MM.1S (cell line): ENCODE measurements around the gene TRMT44.

Experiments used
- DNase-seq: peaks from one replicate; pipeline ENCODE4 v3.0.0-alpha.2; 2015
- H2AFZ ChIP-seq: fragments of 300-600 bp; sonication (generic); 2 replicates; pipeline ENCODE4 v1.6.0; 2016; ENCODE audit warnings: antibody characterized with exemption, low read length
- H3F3A ChIP-seq: fragments of 300-600 bp; sonication (generic); 2 replicates; pipeline ENCODE4 v1.6.1; 2016; ENCODE audit warnings: mild to moderate bottlenecking, antibody characterized with exemption, low read length, moderate library complexity, mixed read lengths; ENCODE audit not compliant: insufficient read depth
- H3K27ac ChIP-seq: fragments of 300-600 bp; sonication (generic); 2 replicates; pipeline ENCODE4 v1.5.1; 2016; ENCODE audit warnings: mild to moderate bottlenecking, low read length
- H3K27me3 ChIP-seq: fragments of 300-600 bp; sonication (generic); replicated peaks from 2 replicates; pipeline ENCODE4 v1.6.0; 2016; ENCODE audit warnings: low read length; ENCODE audit not compliant: insufficient read depth
- H3K36me3 ChIP-seq: fragments of 300-600 bp; sonication (generic); replicated peaks from 2 replicates; pipeline ENCODE4 v1.6.1; 2016; ENCODE audit warnings: mild to moderate bottlenecking, low read length, mixed read lengths; ENCODE audit not compliant: insufficient read depth
- H3K4me1 ChIP-seq: fragments of 300-600 bp; sonication (generic); 2 replicates; pipeline ENCODE4 v1.6.1; 2016; ENCODE audit warnings: low read length, mixed read lengths
- H3K4me2 ChIP-seq: fragments of 300-600 bp; sonication (generic); 2 replicates; pipeline ENCODE4 v1.6.0; 2016; ENCODE audit warnings: low read depth, low read length
- H3K4me3 ChIP-seq: fragments of 300-600 bp; sonication (generic); 2 replicates; pipeline ENCODE4 v1.5.1; 2016; ENCODE audit warnings: low read length, mixed read lengths
- H3K79me2 ChIP-seq: fragments of 300-600 bp; sonication (generic); 2 replicates; pipeline ENCODE4 v1.6.1; 2016; ENCODE audit warnings: mixed run types, low read length, mixed read lengths
- H3K9ac ChIP-seq: fragments of 300-600 bp; sonication (generic); 2 replicates; pipeline ENCODE4 v1.6.1; 2016; ENCODE audit warnings: low read length, mixed read lengths
- H3K9me2 ChIP-seq: fragments of 300-600 bp; sonication (generic); replicated peaks from 2 replicates; pipeline ENCODE4 v1.6.1; 2016; ENCODE audit warnings: mild to moderate bottlenecking, low read length, mixed read lengths; ENCODE audit not compliant: insufficient read depth
- H3K9me3 ChIP-seq: fragments of 300-600 bp; sonication (generic); replicated peaks from 2 replicates; pipeline ENCODE4 v1.6.1; 2016; ENCODE audit warnings: mild to moderate bottlenecking, low read length, mixed read lengths; ENCODE audit not compliant: insufficient read depth
- H4K20me1 ChIP-seq: fragments of 300-600 bp; sonication (generic); 2 replicates; pipeline ENCODE4 v1.6.1; 2016; ENCODE audit warnings: mild to moderate bottlenecking, low read length, moderate library complexity, mixed read lengths; ENCODE audit not compliant: insufficient read depth
- EZH2 ChIP-seq: fragments of 300-600 bp; sonication (generic); optimal IDR thresholded peaks from 2 replicates; pipeline ENCODE3; 2017; ENCODE audit warnings: low read depth, mild to moderate bottlenecking, antibody characterized with exemption, low read length, mixed read lengths
- EZH2phosphoT487 ChIP-seq: fragments of 300-600 bp; sonication (generic); IDR thresholded peaks from 2 replicates; pipeline ENCODE4 v1.6.1; 2018; ENCODE audit warnings: antibody characterized with exemption, low read length
- TF ChIP-seq, protein P1 (sequence below): fragments of 300-600 bp; sonication (generic); IDR thresholded peaks from 2 replicates; pipeline ENCODE4 v1.5.1; 2016; ENCODE audit warnings: antibody characterized with exemption, low read length, mixed read lengths

The TRMT44 gene

DNA sequence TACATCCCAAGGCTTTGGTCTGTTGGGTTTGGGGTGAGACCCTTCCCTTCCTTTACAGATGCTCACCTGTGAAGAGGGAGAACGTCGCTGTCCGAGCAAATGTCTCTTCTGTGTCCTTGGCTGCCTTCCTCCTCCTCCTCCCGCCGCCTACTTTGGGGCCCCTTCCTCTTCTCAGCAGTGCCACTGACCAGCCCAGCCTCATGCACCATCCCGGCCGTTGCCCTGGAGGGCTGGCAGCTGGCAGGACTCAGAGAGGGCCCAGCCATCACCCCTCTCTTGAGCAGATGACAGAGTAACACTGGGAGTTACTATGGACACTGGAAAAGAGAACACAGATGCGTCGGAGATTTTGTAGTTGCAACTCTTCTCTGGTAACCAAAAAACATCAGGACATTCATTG, 68.2 kb downstream of the TRMT44 start:
- no peak overlapping the region for H3K4me3 ChIP-seq
- H3K27me3 ChIP-seq = peaks cover 87% of the 10 kb centered on the region
- H3K9me3 ChIP-seq = no peaks in the 10 kb centered on the region
- no peaks in the 10 kb centered on the region for H3K9me2 ChIP-seq
- no peaks in the 10 kb centered on the region for H3K79me2 ChIP-seq
- no peak overlapping the region for H3K4me2 ChIP-seq
- TF ChIP-seq EZH2 (no peak), EZH2phosphoT487 (no peak)
- TF ChIP-seq, protein P1, sequence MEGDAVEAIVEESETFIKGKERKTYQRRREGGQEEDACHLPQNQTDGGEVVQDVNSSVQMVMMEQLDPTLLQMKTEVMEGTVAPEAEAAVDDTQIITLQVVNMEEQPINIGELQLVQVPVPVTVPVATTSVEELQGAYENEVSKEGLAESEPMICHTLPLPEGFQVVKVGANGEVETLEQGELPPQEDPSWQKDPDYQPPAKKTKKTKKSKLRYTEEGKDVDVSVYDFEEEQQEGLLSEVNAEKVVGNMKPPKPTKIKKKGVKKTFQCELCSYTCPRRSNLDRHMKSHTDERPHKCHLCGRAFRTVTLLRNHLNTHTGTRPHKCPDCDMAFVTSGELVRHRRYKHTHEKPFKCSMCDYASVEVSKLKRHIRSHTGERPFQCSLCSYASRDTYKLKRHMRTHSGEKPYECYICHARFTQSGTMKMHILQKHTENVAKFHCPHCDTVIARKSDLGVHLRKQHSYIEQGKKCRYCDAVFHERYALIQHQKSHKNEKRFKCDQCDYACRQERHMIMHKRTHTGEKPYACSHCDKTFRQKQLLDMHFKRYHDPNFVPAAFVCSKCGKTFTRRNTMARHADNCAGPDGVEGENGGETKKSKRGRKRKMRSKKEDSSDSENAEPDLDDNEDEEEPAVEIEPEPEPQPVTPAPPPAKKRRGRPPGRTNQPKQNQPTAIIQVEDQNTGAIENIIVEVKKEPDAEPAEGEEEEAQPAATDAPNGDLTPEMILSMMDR = no peak
- H3F3A ChIP-seq = no peaks in the 10 kb centered on the region
- no peaks in the 10 kb centered on the region for H3K36me3 ChIP-seq
- H3K9ac ChIP-seq = no peak overlapping the region
- H2AFZ ChIP-seq = no peak overlapping the region
- H3K27ac ChIP-seq = no peak overlapping the region
- no peaks in the 10 kb centered on the region for H3K4me1 ChIP-seq
- DNase-seq = no peak
- no peaks in the 10 kb centered on the region for H4K20me1 ChIP-seq

DNA sequence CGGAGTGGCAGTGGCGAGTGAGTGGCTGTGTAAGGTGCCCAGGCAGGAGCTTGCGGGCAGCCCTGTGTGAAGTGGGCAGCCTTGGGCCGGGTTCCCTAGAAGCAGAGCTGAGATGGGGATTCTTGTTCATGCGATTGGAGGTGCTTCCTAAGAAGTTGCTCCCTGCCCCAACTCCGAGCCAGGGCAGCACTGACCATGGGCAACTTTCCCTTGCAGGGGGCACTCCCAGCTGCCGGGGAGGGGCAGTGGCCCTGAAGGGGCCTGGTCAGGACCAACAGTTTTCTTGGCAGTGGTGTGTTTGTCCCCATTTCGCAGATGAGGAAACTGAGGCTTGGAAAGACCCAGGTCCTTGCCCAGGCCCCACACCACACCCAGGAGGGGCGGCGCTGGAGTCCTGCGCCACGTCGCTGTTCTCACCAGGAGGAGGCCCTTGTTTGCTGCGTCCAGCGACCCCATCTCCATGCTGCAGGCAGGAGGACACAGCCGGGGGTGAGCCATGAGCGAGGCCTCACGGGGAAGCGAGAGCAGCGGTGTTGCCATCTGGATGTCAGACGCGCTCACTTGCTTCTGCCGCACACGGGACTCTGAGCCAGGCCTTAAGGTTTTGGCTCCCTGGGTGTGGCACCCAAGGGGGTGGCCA, 68.9 kb downstream of the TRMT44 start:
- H3F3A ChIP-seq = no peaks in the 10 kb centered on the region
- no peak for DNase-seq
- no peak for TF ChIP-seq EZH2
- TF ChIP-seq, protein P1 = no peak
- TF ChIP-seq EZH2phosphoT487 = no peak
- H3K4me3 ChIP-seq = no peak overlapping the region
- H2AFZ ChIP-seq = no peak overlapping the region
- H3K4me2 ChIP-seq = no peak overlapping the region
- H3K27ac ChIP-seq = no peak overlapping the region
- no peaks in the 10 kb centered on the region for H3K4me1 ChIP-seq
- no peaks in the 10 kb centered on the region for H3K36me3 ChIP-seq
- no peaks in the 10 kb centered on the region for H3K79me2 ChIP-seq
- peaks cover 87% of the 10 kb centered on the region for H3K27me3 ChIP-seq
- no peak overlapping the region for H3K9ac ChIP-seq
- no peaks in the 10 kb centered on the region for H3K9me2 ChIP-seq
- H3K9me3 ChIP-seq = no peaks in the 10 kb centered on the region
- H4K20me1 ChIP-seq = no peaks in the 10 kb centered on the region

DNA sequence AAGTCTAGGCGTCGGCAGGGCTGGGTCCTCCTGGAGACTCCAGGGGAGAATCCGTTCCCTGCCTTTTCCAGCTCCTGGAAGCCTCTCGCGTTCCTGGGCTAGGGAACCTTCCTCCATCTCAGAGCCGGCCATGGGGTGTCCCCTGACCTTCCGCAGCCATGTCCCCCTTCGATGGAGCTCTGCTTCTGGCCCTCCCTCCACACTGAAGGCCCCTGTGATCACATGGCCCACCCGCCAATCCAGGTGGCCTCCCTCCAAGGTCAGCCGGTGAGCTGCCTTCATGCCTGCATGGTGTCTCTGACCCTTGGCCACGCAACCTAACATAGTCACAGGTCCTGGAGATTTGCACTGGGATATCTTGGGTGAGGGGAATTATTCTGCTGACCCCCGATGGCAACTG, 69.6 kb downstream of the TRMT44 start:
- Histone ChIP-seq H3K9me2 (no peaks in the 10 kb centered on the region), H3F3A (no peaks in the 10 kb centered on the region), H3K9me3 (no peaks in the 10 kb centered on the region), H3K4me1 (no peaks in the 10 kb centered on the region), H2AFZ (no peak overlapping the region), H3K79me2 (no peaks in the 10 kb centered on the region), H3K27me3 (peaks cover 87% of the 10 kb centered on the region), H3K4me3 (no peak overlapping the region), H4K20me1 (no peaks in the 10 kb centered on the region), H3K9ac (no peak overlapping the region), H3K27ac (no peak overlapping the region), H3K4me2 (no peak overlapping the region), H3K36me3 (no peaks in the 10 kb centered on the region)
- DNase-seq = no peak
- no peak for TF ChIP-seq EZH2
- TF ChIP-seq, protein P1 = no peak
- no peak for TF ChIP-seq EZH2phosphoT487
